Neural progenitor cell (in vitro differentiated cells): ENCODE measurements around the gene FGF11. TPM values are rescaled to one million over a fixed set of nuclear protein-coding genes. Genes with fewer than 3 reads are reported as not detected.

Experiments
- DNase-seq: peaks from one replicate; pipeline ENCODE4 v3.0.0-alpha.2; 2016; ENCODE audit warnings: low spot score
- H2AFZ ChIP-seq: fragments of 200-600 bp; sonication (generic); replicated peaks from 2 replicates; pipeline ENCODE4 v1.6.1; 2016; ENCODE audit warnings: antibody characterized with exemption
- H3F3A ChIP-seq: fragments of 200-600 bp; sonication (generic); 2 replicates; pipeline ENCODE4 v1.6.1; 2016; ENCODE audit warnings: antibody characterized with exemption, low read depth
- H3K27ac ChIP-seq: fragments of 200-600 bp; sonication (generic); 2 replicates; pipeline ENCODE4 v1.5.1; 2016; ENCODE audit warnings: mild to moderate bottlenecking
- H3K27me3 ChIP-seq: fragments of 200-600 bp; sonication (generic); 2 replicates; pipeline ENCODE4 v1.6.1; 2016; ENCODE audit warnings: mild to moderate bottlenecking, moderate library complexity
- H3K36me3 ChIP-seq: fragments of 200-600 bp; sonication (generic); 2 replicates; pipeline ENCODE4 v1.5.1; 2016
- H3K4me1 ChIP-seq: fragments of 200-600 bp; sonication (generic); 2 replicates; pipeline ENCODE4 v1.6.1; 2016; ENCODE audit warnings: mixed run types
- H3K4me2 ChIP-seq: fragments of 200-600 bp; sonication (generic); 2 replicates; pipeline ENCODE4 v1.6.1; 2016
- H3K4me3 ChIP-seq: fragments of 200-600 bp; sonication (generic); 2 replicates; pipeline ENCODE4 v1.5.1; 2016
- H3K79me2 ChIP-seq: fragments of 200-600 bp; sonication (generic); 2 replicates; pipeline ENCODE4 v1.6.1; 2016; ENCODE audit warnings: low read depth
- H3K9ac ChIP-seq: fragments of 200-600 bp; sonication (generic); 2 replicates; pipeline ENCODE4 v1.6.1; 2016
- H3K9me3 ChIP-seq: fragments of 200-600 bp; sonication (generic); 2 replicates; pipeline ENCODE4 v1.5.1; 2016; ENCODE audit warnings: low read depth
- H4K20me1 ChIP-seq: fragments of 200-600 bp; sonication (generic); 2 replicates; pipeline ENCODE4 v1.6.1; 2016; ENCODE audit warnings: low read depth
- H3K27ac Mint-ChIP-seq: 3 replicates; pipeline ENCODE4 v1.8.0; 2021; ENCODE audit warnings: mixed read lengths
- H3K27me3 Mint-ChIP-seq: 2 replicates; pipeline ENCODE4 v1.8.0; 2022; ENCODE audit warnings: low read depth, mild to moderate bottlenecking, inconsistent platforms, moderate library complexity, mixed read lengths; ENCODE audit not compliant: insufficient read depth
- H3K36me3 Mint-ChIP-seq: 3 replicates; pipeline ENCODE4 v1.8.0; 2021; ENCODE audit warnings: mixed read lengths
- H3K4me1 Mint-ChIP-seq: 3 replicates; pipeline ENCODE4 v1.8.0; 2021; ENCODE audit warnings: mixed read lengths
- H3K4me3 Mint-ChIP-seq: 3 replicates; pipeline ENCODE4 v1.8.0; 2021; ENCODE audit warnings: mild to moderate bottlenecking, moderate library complexity, mixed read lengths
- H3K9me3 Mint-ChIP-seq: 3 replicates; pipeline ENCODE4 v1.8.0; 2020; ENCODE audit warnings: mixed read lengths
- CTCF ChIP-seq: fragments of 200-600 bp; sonication (generic); IDR thresholded peaks from 2 replicates; pipeline ENCODE4 v1.5.1; 2017; ENCODE audit warnings: antibody characterized with exemption, mild to moderate bottlenecking
- EZH2 ChIP-seq: fragments of 200-600 bp; sonication (generic); IDR thresholded peaks from 2 replicates; pipeline ENCODE4 v1.6.1; 2017; ENCODE audit warnings: antibody characterized with exemption, mild to moderate bottlenecking, moderate library complexity
- EZH2phosphoT487 ChIP-seq: fragments of 200-600 bp; sonication (generic); IDR thresholded peaks from 2 replicates; pipeline ENCODE4 v1.6.1; 2017; ENCODE audit warnings: antibody characterized with exemption
- total RNA-seq: library from RNA; depleted of rRNA; stranded (reverse); fragments of >200 nt; gene quantifications from 2 replicates; pipeline ENCODE4 v1.2.3, GENCODE V29; 2015; ENCODE audit warnings: low replicate concordance

The FGF11 gene
- total RNA-seq, 1 donor from 2014 or later, result 7.6 TPM

DNA sequence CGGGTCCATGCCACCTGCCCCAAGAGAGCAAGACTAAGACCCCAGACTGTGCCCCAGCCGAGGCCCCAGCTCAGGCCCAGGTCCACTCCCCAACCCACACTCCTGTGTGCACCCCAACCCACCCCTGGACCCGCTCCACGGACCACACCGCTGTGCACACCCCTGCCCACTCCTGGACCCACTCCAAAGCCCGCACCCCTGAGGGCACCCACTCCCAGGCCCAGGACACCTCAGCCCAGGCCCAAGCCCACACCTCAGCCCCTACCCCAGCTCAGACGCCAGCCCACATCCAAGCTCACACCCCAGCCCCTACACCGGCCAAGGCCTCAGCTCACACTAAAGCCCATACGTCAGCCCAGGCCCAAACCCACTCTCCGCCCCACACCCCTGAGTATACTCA, 9.6 kb upstream of the FGF11 start:
- no peak overlapping the region for H2AFZ ChIP-seq
- peaks cover 4% of the 10 kb centered on the region for H3K27me3 Mint-ChIP-seq
- H3K4me1 ChIP-seq, result no peaks in the 10 kb centered on the region
- H3K4me3 Mint-ChIP-seq, result no peak overlapping the region
- no peak for DNase-seq
- H3K9ac ChIP-seq, result no peak overlapping the region
- H4K20me1 ChIP-seq, result no peaks in the 10 kb centered on the region
- H3K79me2 ChIP-seq, result no peaks in the 10 kb centered on the region
- no peak overlapping the region for H3K4me2 ChIP-seq
- no peaks in the 10 kb centered on the region for H3K36me3 Mint-ChIP-seq
- H3K36me3 ChIP-seq, result no peaks in the 10 kb centered on the region
- no peak overlapping the region for H3K27ac Mint-ChIP-seq
- H3K4me3 ChIP-seq, result no peak overlapping the region
- no peaks in the 10 kb centered on the region for H3F3A ChIP-seq
- H3K9me3 Mint-ChIP-seq, result no peaks in the 10 kb centered on the region
- TF ChIP-seq EZH2 (no peak), EZH2phosphoT487 (no peak), CTCF (no peak)
- H3K9me3 ChIP-seq, result no peaks in the 10 kb centered on the region
- no peaks in the 10 kb centered on the region for H3K27me3 ChIP-seq
- no peak overlapping the region for H3K27ac ChIP-seq
- H3K4me1 Mint-ChIP-seq, result peaks cover 3% of the 10 kb centered on the region

DNA sequence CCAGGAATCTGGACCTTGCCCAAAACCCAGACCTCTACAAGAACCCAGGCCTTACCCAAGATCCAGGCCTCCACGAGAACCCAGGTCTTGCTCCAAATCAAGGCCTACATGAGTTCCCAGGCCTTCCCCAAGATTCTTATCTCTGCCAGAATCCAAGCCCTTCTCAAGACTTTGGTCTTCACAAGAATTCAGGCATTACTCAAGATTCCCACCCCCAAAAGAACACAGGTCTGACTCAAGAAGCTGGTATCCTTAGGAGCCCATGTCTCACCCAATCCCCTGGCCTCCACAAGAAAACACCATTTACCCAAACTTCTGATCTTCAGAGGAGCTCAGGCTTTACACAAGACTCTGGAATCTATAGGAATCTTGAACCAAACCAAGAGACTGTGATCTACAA, 8.1 kb upstream of the FGF11 start:
- Histone ChIP-seq H3K4me3 (no peak overlapping the region), H3K9me3 (no peaks in the 10 kb centered on the region), H3K79me2 (no peaks in the 10 kb centered on the region), H3K4me2 (no peak overlapping the region), H3K27me3 (peaks cover 10% of the 10 kb centered on the region), H4K20me1 (no peaks in the 10 kb centered on the region), H2AFZ (no peak overlapping the region), H3K4me1 (no peaks in the 10 kb centered on the region), H3K27ac (no peak overlapping the region), H3F3A (peaks cover 10% of the 10 kb centered on the region), H3K36me3 (no peaks in the 10 kb centered on the region), H3K9ac (no peak overlapping the region)
- H3K4me3 Mint-ChIP-seq, result no peak overlapping the region
- H3K36me3 Mint-ChIP-seq, result no peaks in the 10 kb centered on the region
- TF ChIP-seq CTCF, result no peak
- no peak for TF ChIP-seq EZH2phosphoT487
- no peak for TF ChIP-seq EZH2
- H3K9me3 Mint-ChIP-seq, result no peaks in the 10 kb centered on the region
- peaks cover 9% of the 10 kb centered on the region for H3K4me1 Mint-ChIP-seq
- no peak for DNase-seq
- peak overlapping the region; percentile 31 for H3K27ac Mint-ChIP-seq
- H3K27me3 Mint-ChIP-seq, result peaks cover 11% of the 10 kb centered on the region

DNA sequence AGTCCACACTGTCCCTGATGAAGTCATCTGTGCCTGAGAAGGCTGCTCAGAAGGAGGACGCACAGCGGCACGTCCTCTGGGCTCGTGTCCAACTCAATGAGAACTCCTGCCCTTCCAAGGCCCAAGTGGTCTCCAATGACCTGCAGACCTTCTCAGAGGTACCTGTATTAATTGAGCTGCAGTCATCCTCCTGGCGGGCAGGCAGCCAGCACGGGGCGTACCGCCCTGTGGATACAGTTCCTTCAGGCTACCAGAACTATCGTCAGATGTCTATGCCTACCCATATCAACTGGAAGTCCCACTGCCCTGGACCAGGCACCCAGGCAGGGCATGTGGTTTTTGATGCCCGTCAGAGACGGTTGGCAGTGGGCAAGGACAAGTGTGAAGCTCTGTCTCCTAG, 7.0 kb upstream of the FGF11 start:
- H3K79me2 ChIP-seq, result no peaks in the 10 kb centered on the region
- peaks cover 2% of the 10 kb centered on the region for H3K4me1 ChIP-seq
- DNase-seq, result no peak
- H3K36me3 ChIP-seq, result no peaks in the 10 kb centered on the region
- no peaks in the 10 kb centered on the region for H3K9me3 Mint-ChIP-seq
- peaks cover 20% of the 10 kb centered on the region for H3K27me3 ChIP-seq
- no peak overlapping the region for H3K27ac ChIP-seq
- no peak overlapping the region for H3K4me2 ChIP-seq
- H3K4me3 ChIP-seq, result no peak overlapping the region
- no peaks in the 10 kb centered on the region for H3K9me3 ChIP-seq
- no peak overlapping the region for H3K27ac Mint-ChIP-seq
- H3K4me1 Mint-ChIP-seq, result peaks cover 13% of the 10 kb centered on the region
- TF ChIP-seq EZH2phosphoT487 (no peak), CTCF (no peak), EZH2 (no peak)
- H3K27me3 Mint-ChIP-seq, result peaks cover 18% of the 10 kb centered on the region
- H3K9ac ChIP-seq, result no peak overlapping the region
- peaks cover 19% of the 10 kb centered on the region for H3F3A ChIP-seq
- no peaks in the 10 kb centered on the region for H3K36me3 Mint-ChIP-seq
- no peak overlapping the region for H2AFZ ChIP-seq
- no peaks in the 10 kb centered on the region for H4K20me1 ChIP-seq
- H3K4me3 Mint-ChIP-seq, result peak overlapping the region; percentile 55
